Spinal cord (tissue), 10 donors: ENCODE measurements around the gene FBXO21. TPM values are rescaled to one million over a fixed set of nuclear protein-coding genes. Genes with fewer than 3 reads are reported as not detected.
"Not testable (repeated sequence)": the region's sequence is repeated elsewhere in the genome, so short reads cannot be mapped to it uniquely, and the experiment has no call there.

Experiments used
- DNase-seq, 6 donors: peaks; one replicate each; pipeline versions ENCODE4 v3.0.0 to v3.0.0-alpha.2; 2013 to 2015; ENCODE audit warnings: low spot score in 6 of 6, low read depth in 4 of 6
- H3K27ac ChIP-seq: one replicate; pipeline ENCODE4 v1.5.1; 2013; ENCODE audit warnings: low read depth, low read length, control low read depth
- H3K27me3 ChIP-seq: one replicate; pipeline ENCODE4 v1.6.1; 2013; ENCODE audit warnings: low read length; ENCODE audit not compliant: control insufficient read depth, insufficient read depth
- H3K36me3 ChIP-seq: one replicate; pipeline ENCODE4 v1.6.1; 2013; ENCODE audit warnings: low read length; ENCODE audit not compliant: control insufficient read depth, insufficient read depth
- H3K4me1 ChIP-seq: one replicate; pipeline ENCODE4 v1.6.1; 2013; ENCODE audit warnings: low read length; ENCODE audit not compliant: control insufficient read depth, insufficient read depth
- H3K4me3 ChIP-seq: one replicate; pipeline ENCODE4 v1.5.1; 2013; ENCODE audit warnings: low read depth, low read length, control low read depth
- H3K9me3 ChIP-seq: one replicate; pipeline ENCODE4 v1.6.1; 2013; ENCODE audit warnings: low read length; ENCODE audit not compliant: control insufficient read depth, insufficient read depth
- WGBS: methylation state at CpG from one replicate; pipeline ENCODE4 v1.1.5; 2013; ENCODE audit warnings: missing lambda C conversion rate; ENCODE audit not compliant: insufficient coverage; 5-methylcytosine and 5-hydroxymethylcytosine counted together
- polyA plus RNA-seq, 2 donors: library from polyadenylated mRNA; unstranded; fragments of 120-200 nt; gene quantifications; one replicate each; pipeline ENCODE4 v1.2.1, GENCODE V29; 2013; ENCODE audit not compliant: insufficient read length in 2 of 2
- total RNA-seq, 2 donors: library from RNA; depleted of rRNA in 1 of 2; stranded (reverse); fragments of 120-200 nt in 1 of 2; fragments of >200 nt in 1 of 2; gene quantifications; one replicate each; pipeline versions ENCODE4 v1.2.3 to v1.2.4, GENCODE V29; 2013 to 2014
- donor health status: healthy.

Gene FBXO21
- total and polyA plus RNA-seq, 4 donors: 60.3 to 94.2 (median 75.3) TPM

GRCh38 chr12:117096501-117097042 is 93.7 kb downstream of the FBXO21 start:
- no peak overlapping the region for H3K27ac ChIP-seq
- peaks cover 19% of the 10 kb centered on the region for H3K4me1 ChIP-seq
- peaks cover 47% of the 10 kb centered on the region for H3K27me3 ChIP-seq
- H3K4me3 ChIP-seq: no peak overlapping the region
- no peaks in the 10 kb centered on the region for H3K9me3 ChIP-seq
- no peak for DNase-seq
- WGBS: 70% methylated on average over 7 of the region's 11 CpGs
- H3K36me3 ChIP-seq: peaks cover 3% of the 10 kb centered on the region

GRCh38 chr12:117095191-117095590 is 95.1 kb downstream of the FBXO21 start:
- DNase-seq, H3K9me3 ChIP-seq, H3K4me3 ChIP-seq, H3K27ac ChIP-seq, H3K36me3 ChIP-seq: not testable (repeated sequence)
- whole genome bisulfite sequencing: 100% methylated on average over 4 of the region's 10 CpGs
- Histone ChIP-seq H3K4me1 (peaks cover 26% of the 10 kb centered on the region), H3K27me3 (peaks cover 36% of the 10 kb centered on the region)

GRCh38 chr12:117093918-117094630 is 96.2 kb downstream of the FBXO21 start:
- H3K4me1 ChIP-seq: peaks cover 22% of the 10 kb centered on the region
- peaks cover 31% of the 10 kb centered on the region for H3K27me3 ChIP-seq
- 77% methylated on average over 10 of the region's 18 CpGs for WGBS
- H3K9me3 ChIP-seq: peaks cover 4% of the 10 kb centered on the region
- H3K27ac ChIP-seq: no peak overlapping the region
- peaks cover 3% of the 10 kb centered on the region for H3K36me3 ChIP-seq
- DNase-seq: no peak
- no peak overlapping the region for H3K4me3 ChIP-seq

- H3K9me3 ChIP-seq: peaks cover 4% of the 10 kb centered on the region
- WGBS: 94% methylated on average over 11 of the region's 11 CpGs
- H3K36me3 ChIP-seq: peaks cover 1% of the 10 kb centered on the region
- no peak for DNase-seq
- H3K27ac ChIP-seq: no peak overlapping the region
- H3K27me3 ChIP-seq: peaks cover 25% of the 10 kb centered on the region
- H3K4me3 ChIP-seq: no peak overlapping the region
- peaks cover 16% of the 10 kb centered on the region for H3K4me1 ChIP-seq
Observed at GRCh38 chr12:117093431-117093830, 96.8 kb downstream of the FBXO21 start.

GRCh38 chr12:117092886-117093285 is 97.4 kb downstream of the FBXO21 start:
- Histone ChIP-seq H3K27ac (no peak overlapping the region), H3K36me3 (no peaks in the 10 kb centered on the region), H3K9me3 (peaks cover 4% of the 10 kb centered on the region), H3K4me3 (no peak overlapping the region), H3K4me1 (peaks cover 11% of the 10 kb centered on the region), H3K27me3 (peaks cover 20% of the 10 kb centered on the region)
- 96% methylated on average over 6 of the region's 7 CpGs for WGBS
- DNase-seq: no peak

- 93% methylated on average over 2 of the region's 2 CpGs for WGBS
- H3K27ac ChIP-seq: no peak overlapping the region
- peaks cover 4% of the 10 kb centered on the region for H3K9me3 ChIP-seq
- peaks cover 11% of the 10 kb centered on the region for H3K4me1 ChIP-seq
- no peak overlapping the region for H3K4me3 ChIP-seq
- no peaks in the 10 kb centered on the region for H3K36me3 ChIP-seq
- no peak for DNase-seq
- H3K27me3 ChIP-seq: peaks cover 16% of the 10 kb centered on the region
Observed at GRCh38 chr12:117092511-117092780, 97.8 kb downstream of the FBXO21 start.

Other genes starting within 250 kb of the FBXO21 start
- gene TESC, start 91.1 kb downstream of the FBXO21 start, total RNA-seq: 1 to 10 TPM; 7.1 to 8.7 TPM
- 10 to 100 TPM in 1 of 2 donors, 1 to 10 TPM in 1; 9.9 to 12.6 TPM for gene TESC, start 91.1 kb downstream of the FBXO21 start, polyA plus RNA-seq
- gene NOS1, start 171.2 kb upstream of the FBXO21 start, total RNA-seq: 1 to 10 TPM; 1.2 to 7.0 TPM
- 1 to 10 TPM; 3.0 to 3.7 TPM for gene NOS1, start 171.2 kb upstream of the FBXO21 start, polyA plus RNA-seq